Activated CD8-positive, alpha-beta memory T cell treated with anti-CD3 and anti-CD28 coated beads, Interleukin-2, amount 50 U/mL, for 24 hours (primary cell): ENCODE measurements around the gene TET2.

Experiments
- DNase-seq: peaks from one replicate; pipeline ENCODE4 v3.0.0-alpha.2; 2020; ENCODE audit errors: extremely low read depth

The TET2 gene

DNA sequence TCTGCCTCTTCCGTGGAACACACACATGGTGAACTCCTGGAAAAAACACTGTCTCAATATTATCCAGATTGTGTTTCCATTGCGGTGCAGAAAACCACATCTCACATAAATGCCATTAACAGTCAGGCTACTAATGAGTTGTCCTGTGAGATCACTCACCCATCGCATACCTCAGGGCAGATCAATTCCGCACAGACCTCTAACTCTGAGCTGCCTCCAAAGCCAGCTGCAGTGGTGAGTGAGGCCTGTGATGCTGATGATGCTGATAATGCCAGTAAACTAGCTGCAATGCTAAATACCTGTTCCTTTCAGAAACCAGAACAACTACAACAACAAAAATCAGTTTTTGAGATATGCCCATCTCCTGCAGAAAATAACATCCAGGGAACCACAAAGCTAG, 87.9 kb downstream of the TET2 start:
- DNase-seq = no peak

DNA sequence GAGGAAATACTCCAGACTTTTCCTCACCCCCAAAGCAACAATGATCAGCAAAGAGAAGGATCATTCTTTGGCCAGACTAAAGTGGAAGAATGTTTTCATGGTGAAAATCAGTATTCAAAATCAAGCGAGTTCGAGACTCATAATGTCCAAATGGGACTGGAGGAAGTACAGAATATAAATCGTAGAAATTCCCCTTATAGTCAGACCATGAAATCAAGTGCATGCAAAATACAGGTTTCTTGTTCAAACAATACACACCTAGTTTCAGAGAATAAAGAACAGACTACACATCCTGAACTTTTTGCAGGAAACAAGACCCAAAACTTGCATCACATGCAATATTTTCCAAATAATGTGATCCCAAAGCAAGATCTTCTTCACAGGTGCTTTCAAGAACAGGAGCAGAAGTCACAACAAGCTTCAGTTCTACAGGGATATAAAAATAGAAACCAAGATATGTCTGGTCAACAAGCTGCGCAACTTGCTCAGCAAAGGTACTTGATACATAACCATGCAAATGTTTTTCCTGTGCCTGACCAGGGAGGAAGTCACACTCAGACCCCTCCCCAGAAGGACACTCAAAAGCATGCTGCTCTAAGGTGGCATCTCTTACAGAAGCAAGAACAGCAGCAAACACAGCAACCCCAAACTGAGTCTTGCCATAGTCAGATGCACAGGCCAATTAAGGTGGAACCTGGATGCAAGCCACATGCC, 89.7 kb downstream of the TET2 start:
- DNase-seq = no peak

DNA sequence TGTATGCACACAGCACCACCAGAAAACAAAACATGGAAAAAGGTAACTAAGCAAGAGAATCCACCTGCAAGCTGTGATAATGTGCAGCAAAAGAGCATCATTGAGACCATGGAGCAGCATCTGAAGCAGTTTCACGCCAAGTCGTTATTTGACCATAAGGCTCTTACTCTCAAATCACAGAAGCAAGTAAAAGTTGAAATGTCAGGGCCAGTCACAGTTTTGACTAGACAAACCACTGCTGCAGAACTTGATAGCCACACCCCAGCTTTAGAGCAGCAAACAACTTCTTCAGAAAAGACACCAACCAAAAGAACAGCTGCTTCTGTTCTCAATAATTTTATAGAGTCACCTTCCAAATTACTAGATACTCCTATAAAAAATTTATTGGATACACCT, 90.2 kb downstream of the TET2 start:
- no peak for DNase-seq

DNA sequence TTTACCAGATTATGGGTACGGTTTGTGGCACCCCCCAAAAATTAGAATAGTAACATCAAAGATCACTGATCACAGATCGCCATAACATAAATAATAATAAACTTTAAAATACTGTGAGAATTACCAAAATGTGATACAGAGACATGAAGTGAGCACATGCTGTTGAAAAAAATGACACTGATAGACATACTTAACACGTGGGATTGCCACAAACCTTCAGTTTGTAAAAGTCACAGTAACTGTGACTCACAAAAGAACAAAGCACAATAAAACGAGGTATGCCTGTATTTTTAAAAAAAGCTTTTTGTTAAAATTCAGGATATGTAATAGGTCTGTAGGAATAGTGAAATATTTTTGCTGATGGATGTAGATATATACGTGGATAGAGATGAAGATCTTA, 93.4 kb downstream of the TET2 start:
- no peak for DNase-seq

DNA sequence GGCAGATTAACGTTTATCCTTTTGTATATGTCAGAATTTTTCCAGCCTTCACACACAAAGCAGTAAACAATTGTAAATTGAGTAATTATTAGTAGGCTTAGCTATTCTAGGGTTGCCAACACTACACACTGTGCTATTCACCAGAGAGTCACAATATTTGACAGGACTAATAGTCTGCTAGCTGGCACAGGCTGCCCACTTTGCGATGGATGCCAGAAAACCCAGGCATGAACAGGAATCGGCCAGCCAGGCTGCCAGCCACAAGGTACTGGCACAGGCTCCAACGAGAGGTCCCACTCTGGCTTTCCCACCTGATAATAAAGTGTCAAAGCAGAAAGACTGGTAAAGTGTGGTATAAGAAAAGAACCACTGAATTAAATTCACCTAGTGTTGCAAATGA, 94.8 kb downstream of the TET2 start:
- no peak for DNase-seq

DNA sequence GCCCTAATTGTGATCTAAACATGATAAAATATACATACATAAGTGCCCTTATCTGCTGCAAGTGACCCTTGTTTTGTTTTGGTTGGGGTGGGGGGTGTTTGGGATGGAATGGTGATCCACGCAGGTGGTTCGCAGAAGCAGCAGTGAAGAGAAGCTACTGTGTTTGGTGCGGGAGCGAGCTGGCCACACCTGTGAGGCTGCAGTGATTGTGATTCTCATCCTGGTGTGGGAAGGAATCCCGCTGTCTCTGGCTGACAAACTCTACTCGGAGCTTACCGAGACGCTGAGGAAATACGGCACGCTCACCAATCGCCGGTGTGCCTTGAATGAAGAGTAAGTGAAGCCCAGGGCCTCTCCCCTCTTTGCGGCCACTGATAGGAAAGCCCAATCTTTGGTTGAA, 96.8 kb downstream of the TET2 start:
- DNase-seq = no peak

DNA sequence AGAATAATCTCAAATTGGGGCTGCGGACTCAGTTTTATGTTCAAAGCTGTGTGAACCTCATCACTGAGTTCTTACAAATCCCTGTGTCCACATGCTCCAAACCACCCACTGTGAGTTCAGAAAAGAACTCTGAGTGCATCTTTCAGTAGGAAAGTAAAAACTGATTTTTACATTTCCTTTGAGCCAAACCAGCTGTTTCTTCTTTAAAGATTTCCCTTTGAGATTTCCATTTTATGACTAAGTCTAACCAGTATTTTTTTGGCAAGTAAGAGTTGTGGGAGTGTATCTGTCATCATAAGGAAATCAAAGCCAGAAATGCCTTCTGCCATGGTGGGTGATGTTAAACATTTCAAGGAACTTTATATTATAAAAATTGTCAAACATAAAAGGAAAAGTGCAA, 100.0 kb downstream of the TET2 start:
- DNase-seq = no peak

DNA sequence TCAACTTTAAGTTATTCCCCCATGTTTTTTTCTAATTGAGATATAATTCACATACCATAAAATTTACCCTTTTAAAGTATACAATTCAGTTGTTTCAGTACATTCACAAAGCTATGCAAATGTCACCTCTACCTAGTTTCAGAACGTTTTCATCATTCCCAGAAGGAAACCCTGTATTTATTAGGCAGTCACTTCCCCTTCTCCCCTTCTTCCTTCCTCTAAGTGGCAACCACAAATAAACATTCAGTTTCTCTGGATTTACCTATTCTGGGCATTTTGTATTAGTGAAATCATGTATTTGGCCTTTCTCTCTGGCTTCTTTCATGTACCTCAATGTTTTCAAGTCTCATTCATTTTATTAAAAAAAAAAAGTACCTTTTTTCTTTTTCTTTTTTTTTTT, 101.9 kb downstream of the TET2 start:
- DNase-seq = no peak

DNA sequence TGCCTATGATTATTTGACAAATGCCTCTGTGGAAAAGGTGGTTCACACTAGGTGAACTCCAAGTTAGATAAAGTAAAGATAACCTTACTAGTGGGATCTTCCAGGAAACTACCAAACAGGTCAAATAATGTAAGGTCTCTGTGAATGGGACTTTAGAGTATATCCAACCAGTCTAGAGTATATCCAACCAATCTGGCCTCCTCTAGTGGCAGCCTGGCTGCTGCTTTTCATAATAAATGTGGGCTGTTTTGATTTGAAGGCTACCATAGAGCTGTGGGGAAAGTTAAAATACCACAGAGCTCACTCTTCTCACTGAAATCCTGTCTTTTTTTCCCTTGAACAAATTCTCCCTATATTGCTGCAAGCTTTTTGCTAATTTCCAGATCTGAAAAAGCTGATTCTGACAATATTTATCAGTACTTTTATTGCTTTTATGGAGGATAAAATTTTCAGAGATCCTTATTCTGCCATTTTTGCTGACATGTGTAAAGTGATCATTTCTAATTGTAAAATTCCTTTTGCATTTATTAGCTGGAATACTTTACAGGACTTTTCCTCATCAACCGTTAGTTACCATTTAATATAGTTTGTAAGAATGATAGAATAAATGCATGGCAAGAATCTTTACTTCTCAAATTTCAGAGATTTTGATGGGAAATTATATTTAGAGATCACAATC, 111.3 kb downstream of the TET2 start:
- no peak for DNase-seq

DNA sequence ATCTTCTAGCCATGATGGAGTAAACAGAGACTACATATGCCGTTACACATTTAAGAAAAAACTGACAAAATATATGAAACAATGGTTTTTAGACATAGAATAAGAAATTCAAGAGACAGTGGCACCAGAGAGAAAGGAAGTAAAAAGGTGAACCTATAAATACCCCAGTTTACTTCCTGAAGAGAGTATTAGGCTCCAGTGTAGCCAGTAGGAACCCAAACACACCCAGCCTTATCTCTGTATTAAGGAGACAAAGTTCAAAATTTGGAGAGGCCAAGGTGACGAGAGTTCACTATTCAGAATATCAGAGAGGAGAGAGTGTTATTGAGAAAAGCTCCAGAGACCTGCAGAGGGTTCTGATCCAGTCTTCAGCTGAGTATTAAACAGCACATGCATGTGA, 119.0 kb downstream of the TET2 start:
- DNase-seq = no peak

DNA sequence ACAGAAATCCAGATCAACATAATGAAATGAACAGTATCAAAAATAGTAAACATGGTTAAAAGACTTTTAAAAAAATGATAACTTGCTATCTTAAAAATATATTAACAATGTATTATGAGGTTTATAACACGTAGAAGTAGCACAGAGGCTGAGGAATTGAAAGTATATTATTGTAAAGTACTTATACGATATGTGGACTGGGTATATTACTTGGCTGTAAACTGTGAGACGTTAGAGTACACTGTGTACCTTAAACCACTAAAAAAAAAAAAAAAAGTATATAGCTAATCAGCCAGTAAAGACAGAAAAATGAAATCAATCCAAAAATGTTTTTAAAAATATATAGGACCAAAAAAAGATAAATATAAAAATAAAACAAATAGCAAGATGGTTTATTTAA, 120.6 kb downstream of the TET2 start:
- no peak for DNase-seq

DNA sequence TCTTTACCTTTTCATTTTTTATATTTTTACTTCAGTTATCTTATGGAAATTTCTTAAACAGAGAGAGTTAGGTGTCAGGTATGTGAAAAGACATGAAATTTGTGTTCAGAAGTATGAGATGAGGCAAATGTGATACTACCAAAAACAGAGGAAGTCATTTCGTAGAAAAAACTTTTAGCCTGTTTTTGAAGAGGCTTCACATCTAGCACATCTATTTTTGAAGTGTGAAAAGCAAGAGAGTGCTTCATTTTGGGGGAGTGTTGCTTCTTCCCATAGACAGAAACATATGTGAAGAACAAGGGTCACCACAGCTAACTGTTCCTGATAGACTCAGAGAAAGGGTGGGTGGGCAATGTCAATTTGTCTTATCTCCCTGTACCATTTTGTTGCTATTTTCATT, 125.3 kb downstream of the TET2 start:
- DNase-seq = no peak

DNA sequence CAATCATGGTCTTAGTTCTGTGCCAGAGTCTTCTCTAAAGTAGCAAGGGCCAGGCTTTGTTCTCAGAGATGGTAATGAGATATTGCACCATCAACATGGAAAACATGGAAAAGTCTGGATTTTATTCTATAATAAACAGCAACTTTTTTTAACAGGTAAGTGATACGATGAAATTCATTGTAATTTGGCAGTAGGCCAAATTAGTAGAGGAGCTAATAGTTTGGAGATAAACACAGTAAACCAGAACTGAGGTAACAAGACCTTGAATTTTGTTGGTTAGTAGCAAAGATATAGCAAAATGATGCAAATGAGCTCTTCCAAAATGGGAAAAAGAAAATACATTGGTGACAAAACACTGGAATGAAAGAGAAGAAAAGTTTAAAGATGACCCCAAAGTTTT, 126.6 kb downstream of the TET2 start:
- DNase-seq = no peak

DNA sequence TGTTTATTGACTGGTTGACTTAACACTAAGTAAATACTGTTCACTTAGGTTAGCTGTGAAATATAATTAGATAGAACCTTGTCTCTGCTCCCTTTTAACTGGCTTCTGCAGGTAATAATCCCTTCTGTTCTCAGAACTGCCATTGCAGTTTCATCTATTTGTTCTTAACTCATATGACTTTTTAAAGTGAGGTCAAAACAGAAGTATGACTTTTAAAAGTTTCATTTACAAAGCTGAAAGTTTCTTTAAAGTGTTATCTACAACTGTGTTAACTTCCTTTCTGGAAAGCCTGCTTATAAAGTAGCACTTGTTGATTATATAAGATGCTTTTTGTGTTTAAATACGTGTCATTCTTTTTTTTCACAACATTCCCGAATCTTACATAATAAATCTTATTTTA, 127.4 kb downstream of the TET2 start:
- no peak for DNase-seq

DNA sequence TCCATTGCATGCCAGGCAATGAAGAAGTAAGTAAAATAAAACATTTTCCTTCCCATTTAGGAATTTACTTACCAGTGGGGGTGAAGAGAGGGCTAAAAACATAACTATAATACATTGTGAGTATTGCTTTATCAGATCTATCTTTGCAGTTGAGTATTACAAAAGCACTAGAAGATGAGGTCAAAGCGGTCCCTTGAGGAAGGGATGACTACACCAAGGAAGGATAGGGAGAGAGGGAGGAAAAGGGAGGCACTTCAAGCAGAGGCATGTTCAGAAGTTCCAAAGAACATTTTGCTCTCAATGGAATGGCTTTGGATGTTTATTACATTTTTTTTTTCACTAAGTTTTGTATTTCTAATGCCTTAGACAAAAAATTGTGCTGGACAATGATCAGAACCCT, 127.8 kb downstream of the TET2 start:
- no peak for DNase-seq

DNA sequence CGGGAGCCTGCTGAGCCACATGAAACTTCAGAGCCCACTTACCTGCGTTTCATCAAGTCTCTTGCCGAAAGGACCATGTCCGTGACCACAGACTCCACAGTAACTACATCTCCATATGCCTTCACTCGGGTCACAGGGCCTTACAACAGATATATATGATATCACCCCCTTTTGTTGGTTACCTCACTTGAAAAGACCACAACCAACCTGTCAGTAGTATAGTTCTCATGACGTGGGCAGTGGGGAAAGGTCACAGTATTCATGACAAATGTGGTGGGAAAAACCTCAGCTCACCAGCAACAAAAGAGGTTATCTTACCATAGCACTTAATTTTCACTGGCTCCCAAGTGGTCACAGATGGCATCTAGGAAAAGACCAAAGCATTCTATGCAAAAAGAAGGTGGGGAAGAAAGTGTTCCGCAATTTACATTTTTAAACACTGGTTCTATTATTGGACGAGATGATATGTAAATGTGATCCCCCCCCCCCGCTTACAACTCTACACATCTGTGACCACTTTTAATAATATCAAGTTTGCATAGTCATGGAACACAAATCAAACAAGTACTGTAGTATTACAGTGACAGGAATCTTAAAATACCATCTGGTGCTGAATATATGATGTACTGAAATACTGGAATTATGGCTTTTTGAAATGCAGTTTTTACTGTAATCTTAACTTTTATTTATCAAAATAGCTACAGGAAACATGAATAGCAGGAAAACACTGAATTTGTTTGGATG, 129.9 kb downstream of the TET2 start:
- no peak for DNase-seq

DNA sequence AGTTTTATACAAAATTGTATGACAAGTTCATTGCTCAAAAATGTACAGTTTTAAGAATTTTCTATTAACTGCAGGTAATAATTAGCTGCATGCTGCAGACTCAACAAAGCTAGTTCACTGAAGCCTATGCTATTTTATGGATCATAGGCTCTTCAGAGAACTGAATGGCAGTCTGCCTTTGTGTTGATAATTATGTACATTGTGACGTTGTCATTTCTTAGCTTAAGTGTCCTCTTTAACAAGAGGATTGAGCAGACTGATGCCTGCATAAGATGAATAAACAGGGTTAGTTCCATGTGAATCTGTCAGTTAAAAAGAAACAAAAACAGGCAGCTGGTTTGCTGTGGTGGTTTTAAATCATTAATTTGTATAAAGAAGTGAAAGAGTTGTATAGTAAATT, 131.0 kb downstream of the TET2 start:
- no peak for DNase-seq

DNA sequence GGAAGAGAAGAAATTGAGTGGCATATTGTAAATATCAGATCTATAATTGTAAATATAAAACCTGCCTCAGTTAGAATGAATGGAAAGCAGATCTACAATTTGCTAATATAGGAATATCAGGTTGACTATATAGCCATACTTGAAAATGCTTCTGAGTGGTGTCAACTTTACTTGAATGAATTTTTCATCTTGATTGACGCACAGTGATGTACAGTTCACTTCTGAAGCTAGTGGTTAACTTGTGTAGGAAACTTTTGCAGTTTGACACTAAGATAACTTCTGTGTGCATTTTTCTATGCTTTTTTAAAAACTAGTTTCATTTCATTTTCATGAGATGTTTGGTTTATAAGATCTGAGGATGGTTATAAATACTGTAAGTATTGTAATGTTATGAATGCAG, 132.6 kb downstream of the TET2 start:
- no peak for DNase-seq

DNA sequence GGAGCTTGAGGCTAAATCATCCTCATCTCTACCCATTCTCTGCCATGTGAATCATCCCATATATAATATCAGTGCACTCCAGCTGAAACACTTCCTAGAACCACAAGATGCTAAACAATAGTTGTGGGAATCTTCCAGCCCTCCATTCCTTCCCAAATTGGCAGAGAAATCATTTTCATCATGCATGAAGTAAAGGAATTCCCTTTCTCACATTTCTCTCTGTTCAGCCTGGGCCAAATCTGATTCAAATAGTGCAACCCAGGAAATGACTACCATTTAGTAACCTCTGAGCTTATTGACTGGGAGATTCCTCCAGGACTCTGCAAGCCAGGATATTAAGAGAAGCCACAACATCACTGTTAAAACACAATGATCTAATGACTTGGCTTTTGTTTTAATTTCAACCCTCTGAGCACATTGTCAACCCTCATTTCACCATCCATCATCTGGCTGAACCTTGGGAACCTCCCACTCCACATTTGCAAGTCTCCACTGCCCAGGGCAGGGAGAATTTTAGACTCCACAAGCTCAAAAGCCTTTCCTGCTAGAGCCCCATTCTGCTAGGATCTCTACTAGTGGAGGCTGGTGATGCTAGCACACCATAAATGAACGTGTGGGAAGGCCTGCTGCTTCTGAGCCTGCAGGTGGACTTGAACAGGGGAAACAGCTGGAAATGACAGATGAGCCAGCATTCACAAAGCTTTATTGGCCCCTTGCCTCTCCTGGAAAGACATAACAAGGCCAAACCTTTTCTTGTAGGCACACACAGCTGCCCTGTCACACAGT, 133.9 kb downstream of the TET2 start:
- no peak for DNase-seq

DNA sequence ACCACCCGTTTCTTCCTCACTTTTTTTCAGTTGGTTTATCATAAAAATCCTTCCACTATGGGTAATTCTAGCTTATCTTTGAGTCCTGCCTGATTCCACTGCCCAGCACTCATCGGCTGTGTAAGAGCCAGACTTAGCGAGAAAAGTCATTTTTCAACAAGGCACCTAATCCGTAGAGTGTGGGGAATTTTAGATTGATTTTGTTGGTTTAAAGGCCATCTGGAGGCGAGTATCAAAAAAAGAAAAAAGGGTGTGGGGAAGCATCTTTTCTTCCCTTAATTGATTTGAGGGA, 134.4 kb downstream of the TET2 start:
- DNase-seq = no peak

DNA sequence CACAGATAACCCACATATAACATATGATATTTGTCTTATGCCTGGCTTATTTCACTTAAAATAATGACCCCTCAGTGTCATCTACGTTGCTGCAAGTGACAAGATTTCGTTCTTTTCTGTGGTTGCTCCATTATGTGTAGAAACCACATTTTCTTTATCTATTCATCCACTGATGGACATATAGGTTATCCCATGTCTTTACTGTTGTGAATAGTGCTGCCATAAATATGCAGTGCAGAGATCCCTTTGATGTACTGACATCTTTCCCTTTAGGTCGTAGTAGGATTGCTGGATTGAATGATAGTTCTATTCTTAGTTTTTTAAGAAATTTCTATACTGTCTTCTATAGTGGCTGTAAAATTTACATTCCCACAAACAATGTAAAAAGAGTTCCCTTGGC, 135.8 kb downstream of the TET2 start:
- no peak for DNase-seq

DNA sequence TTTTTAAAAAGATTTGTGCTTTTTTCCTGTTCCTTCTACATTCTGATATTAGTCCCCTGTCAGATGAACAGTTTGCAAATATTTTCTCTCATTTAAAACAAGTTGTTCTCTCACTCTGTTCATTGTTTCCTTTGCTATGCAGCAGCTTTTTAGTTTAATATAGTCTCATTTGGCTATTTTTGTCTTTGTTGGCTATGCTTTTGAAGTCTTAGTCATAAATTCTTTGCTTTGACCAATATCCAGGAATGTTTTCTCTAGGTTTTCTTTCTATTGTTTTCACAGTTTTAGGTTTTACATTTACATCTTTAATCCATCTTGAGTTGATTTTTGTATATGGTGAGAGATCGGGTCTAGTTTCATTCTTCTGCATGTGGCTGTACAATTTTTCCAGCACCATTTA, 136.8 kb downstream of the TET2 start:
- DNase-seq = no peak

DNA sequence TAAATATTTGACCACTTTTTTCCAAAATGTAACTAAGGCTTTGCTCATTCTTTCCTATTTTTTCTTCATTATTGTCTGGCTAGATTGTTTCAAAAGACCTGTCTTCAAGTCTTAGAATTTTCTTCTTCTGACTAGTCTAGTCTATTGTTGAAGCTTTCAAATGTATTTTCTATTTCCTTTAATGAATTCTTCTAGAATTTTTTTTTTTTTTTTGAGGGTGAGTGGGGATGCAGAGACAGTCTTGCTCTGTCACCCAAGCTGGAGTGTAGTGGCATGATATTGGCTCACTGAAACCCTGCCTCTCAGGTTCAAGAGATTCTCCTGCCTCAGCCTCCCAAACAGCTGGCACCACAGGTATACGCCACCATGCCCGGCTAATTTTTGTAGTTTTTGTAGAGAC, 141.4 kb downstream of the TET2 start:
- DNase-seq = no peak
